HG02981 (cell line): ENCODE results near the gene TRAPPC3.

Source experiments
- ATAC-seq: cut with Tn5 transposase; IDR thresholded peaks from one replicate; pipeline ENCODE4 v1.9.1; 2021; ENCODE audit warnings: mild to moderate bottlenecking, moderate library complexity; ENCODE audit not compliant: unreplicated experiment

Gene TRAPPC3

DNA sequence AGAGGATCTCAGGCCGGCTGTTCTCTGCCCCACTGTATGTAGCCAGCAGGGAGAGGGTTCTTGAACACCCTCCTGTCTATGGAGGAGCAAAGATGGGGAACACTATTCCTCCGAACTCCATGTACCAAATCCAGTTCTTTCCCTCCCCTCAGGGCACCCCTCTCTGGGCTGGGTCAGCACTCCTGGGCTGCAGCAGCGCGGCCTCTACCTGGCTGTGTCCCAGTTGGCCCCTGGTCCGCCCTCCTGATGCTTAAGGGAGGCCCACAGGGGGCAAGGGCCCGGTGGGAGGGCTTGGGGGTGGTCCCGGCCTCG is 61.1 kb downstream of the TRAPPC3 start:
- no peak for ATAC-seq

DNA sequence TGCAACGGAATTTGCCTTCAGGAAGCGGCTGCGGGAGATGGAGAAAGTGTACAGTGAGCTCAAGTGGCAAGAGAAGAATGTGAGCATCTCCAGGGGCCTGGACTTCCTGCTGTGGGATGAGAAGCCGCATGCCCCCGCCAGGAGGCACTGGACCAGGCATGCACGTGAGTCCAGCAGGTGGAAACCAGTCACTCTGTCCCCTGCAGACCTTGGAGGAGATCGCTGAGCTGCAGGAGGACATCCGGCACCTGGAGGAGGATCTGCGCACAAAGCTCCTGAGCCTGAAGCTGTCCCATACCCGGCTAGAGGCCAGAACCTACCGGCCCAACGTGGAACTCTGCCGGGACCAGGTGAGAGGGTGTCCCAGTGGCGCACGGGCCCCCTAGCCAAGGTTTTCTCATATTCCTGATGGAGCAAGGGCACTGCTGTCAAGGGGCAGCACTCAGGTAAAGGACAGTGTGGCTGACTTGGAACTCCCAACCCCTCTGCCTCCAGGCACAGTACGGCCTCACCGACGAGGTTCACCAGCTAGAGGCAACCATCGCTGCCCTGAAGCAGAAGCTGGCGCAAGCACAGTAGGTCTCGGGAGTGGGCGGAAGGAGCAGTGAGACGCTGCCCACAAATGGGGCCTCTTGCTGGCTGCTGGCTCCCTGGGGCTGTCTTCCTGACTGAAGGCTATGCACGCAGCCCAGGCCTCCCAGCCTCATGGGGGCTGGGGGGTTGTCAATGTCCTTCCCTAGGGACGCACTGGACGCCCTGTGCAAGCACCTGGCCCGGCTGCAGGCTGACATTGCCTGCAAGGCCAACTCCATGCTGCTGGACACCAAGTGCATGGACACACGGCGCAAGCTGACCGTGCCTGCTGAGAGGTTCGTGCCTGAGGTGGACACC is 61.8 kb downstream of the TRAPPC3 start:
- ATAC-seq: no peak
